ENCODE measurements around the gene ZRANB3. TPM values are rescaled to one million over a fixed set of nuclear protein-coding genes. Genes with fewer than 3 reads are reported as not detected.
"Not testable (repeated sequence)": the region's sequence is repeated elsewhere in the genome, so short reads cannot be mapped to it uniquely, and the experiment has no call there.

The ZRANB3 gene
- total and polyA plus RNA-seq, 10 donors, result 2.2 to 11.1 (median 6.9) TPM

- WGBS, 5 donors, result 95 to 100% (median 97%) methylated on average over 1 of the region's 1 CpG
- H3K36me3 ChIP-seq, result peaks cover 2 to 99% (median 55%) of the 10 kb centered on the region in 6 donors
- TF ChIP-seq POLR2AphosphoS5 (IDR thresholded peaks at IDR 0.05), result no peak
- no peak for TF ChIP-seq POLR2A (IDR thresholded peaks at IDR 0.05)
- TF ChIP-seq, protein P1, sequence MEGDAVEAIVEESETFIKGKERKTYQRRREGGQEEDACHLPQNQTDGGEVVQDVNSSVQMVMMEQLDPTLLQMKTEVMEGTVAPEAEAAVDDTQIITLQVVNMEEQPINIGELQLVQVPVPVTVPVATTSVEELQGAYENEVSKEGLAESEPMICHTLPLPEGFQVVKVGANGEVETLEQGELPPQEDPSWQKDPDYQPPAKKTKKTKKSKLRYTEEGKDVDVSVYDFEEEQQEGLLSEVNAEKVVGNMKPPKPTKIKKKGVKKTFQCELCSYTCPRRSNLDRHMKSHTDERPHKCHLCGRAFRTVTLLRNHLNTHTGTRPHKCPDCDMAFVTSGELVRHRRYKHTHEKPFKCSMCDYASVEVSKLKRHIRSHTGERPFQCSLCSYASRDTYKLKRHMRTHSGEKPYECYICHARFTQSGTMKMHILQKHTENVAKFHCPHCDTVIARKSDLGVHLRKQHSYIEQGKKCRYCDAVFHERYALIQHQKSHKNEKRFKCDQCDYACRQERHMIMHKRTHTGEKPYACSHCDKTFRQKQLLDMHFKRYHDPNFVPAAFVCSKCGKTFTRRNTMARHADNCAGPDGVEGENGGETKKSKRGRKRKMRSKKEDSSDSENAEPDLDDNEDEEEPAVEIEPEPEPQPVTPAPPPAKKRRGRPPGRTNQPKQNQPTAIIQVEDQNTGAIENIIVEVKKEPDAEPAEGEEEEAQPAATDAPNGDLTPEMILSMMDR (IDR thresholded peaks at IDR 0.05 in 8 of 11, conservative IDR thresholded peaks at IDR 0.05 in 3 of 11), result no peak
Measured at GRCh38 chr2:135124924-135125886, 405.8 kb downstream of the ZRANB3 start.

GRCh38 chr2:135121658-135122039 lies 409.4 kb downstream of the ZRANB3 start:
- DNase-seq; H3K4me3 ChIP-seq; H3K27ac ChIP-seq; H3K4me1 ChIP-seq; intact Hi-C loops (cut with DNase I; ENCODE audit: low total_unique reads); H3K27me3 ChIP-seq (replicated peaks in 1 of 7): not testable (repeated sequence)
- WGBS, 5 donors, result 94 to 98% (median 97%) methylated on average over 6 of the region's 6 CpGs
- peaks cover 0 to 85% (median 34%) of the 10 kb centered on the region in 6 donors for H3K36me3 ChIP-seq
- peaks cover 0 to 14% (median 7%) of the 10 kb centered on the region in 8 donors for H3K9me3 ChIP-seq

More at GRCh38 chr2:135124924-135125886, 405.8 kb downstream of the ZRANB3 start:
- Histone ChIP-seq H3K4me3 (no peak overlapping the region), H3K9me3 (no peaks in the 10 kb centered on the region), H3K27ac (no peak overlapping the region), H3K27me3 (replicated peaks in 1 of 7) (no peaks in the 10 kb centered on the region), H3K4me1 (no peaks in the 10 kb centered on the region)
- intact Hi-C loops (cut with DNase I; ENCODE audit: low total_unique reads), result no loop called here
- no peak for DNase-seq

DNA sequence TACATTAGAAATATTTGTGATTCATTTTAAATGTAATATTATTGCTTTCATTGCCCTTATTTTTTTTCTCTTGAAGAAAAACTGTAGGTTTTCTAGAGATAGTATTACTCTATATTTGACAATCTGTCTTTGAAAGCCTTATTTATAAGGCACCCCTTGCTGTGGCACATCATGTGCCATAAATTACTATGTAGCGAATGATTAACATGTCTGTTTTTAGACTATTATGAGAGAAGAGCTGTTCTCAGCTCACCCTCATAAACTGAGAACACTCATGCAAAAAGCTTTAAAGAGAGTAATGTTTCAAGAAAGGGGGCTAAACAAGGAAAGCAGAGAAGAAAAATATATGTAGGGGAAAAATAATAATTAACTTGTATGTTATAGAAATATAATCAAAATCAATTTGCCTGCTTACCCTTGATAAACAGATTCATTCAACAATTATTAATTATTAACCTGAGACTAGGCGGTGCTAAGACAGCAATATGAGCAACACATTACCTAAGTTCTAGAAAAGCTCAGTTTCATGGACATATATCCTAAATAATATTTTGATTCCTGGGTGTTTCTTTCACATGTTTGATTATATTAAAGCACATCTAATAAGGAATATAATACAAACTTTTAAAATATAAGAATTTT lies 409.9 kb downstream of the ZRANB3 start:
- H3K27ac ChIP-seq, result no peak overlapping the region
- H3K9me3 ChIP-seq, result peaks cover 0 to 14% (median 7%) of the 10 kb centered on the region in 8 donors
- peaks cover 0 to 84% (median 30%) of the 10 kb centered on the region in 6 donors for H3K36me3 ChIP-seq
- 95 to 100% (median 97%) methylated on average over 2 of the region's 2 CpGs for WGBS, 5 donors
- H3K4me3 ChIP-seq, result no peak overlapping the region
- DNase-seq, result no peak
- intact Hi-C loops (cut with DNase I; ENCODE audit: low total_unique reads), result no loop called here
- TF ChIP-seq POLR2A (IDR thresholded peaks at IDR 0.05) (no peak), POLR2AphosphoS5 (IDR thresholded peaks at IDR 0.05) (no peak)
- TF ChIP-seq, protein P1 (IDR thresholded peaks at IDR 0.05 in 8 of 11, conservative IDR thresholded peaks at IDR 0.05 in 3 of 11), result no peak
- no peaks in the 10 kb centered on the region for H3K27me3 ChIP-seq (replicated peaks in 1 of 7)
- H3K4me1 ChIP-seq, result no peaks in the 10 kb centered on the region

- Histone ChIP-seq H3K4me3 (no peak overlapping the region), H3K36me3 (peaks cover 3 to 84% (median 30%) of the 10 kb centered on the region in 6 donors), H3K9me3 (peaks cover 0 to 14% (median 7%) of the 10 kb centered on the region in 8 donors), H3K27ac (no peak overlapping the region), H3K4me1 (no peaks in the 10 kb centered on the region), H3K27me3 (replicated peaks in 1 of 7) (no peaks in the 10 kb centered on the region)
- no peak for DNase-seq
- TF ChIP-seq POLR2A (IDR thresholded peaks at IDR 0.05) (no peak), POLR2AphosphoS5 (IDR thresholded peaks at IDR 0.05) (no peak)
- TF ChIP-seq, protein P1 (IDR thresholded peaks at IDR 0.05 in 8 of 11, conservative IDR thresholded peaks at IDR 0.05 in 3 of 11), result no peak
- intact Hi-C loops (cut with DNase I; ENCODE audit: low total_unique reads), result no loop called here
Measured at GRCh38 chr2:135119582-135119981, 411.4 kb downstream of the ZRANB3 start.

Measured in spleen (tissue), 11 donors.